HG03575 (cell line): ENCODE measurements around the gene STS.
A peak's percentile ranks its signal among the peaks of the same experiment; 100 is the strongest.

ENCODE experiments used
- ATAC-seq: cut with Tn5 transposase; IDR thresholded peaks from one replicate; pipeline ENCODE4 v1.9.1; 2021; ENCODE audit not compliant: unreplicated experiment, insufficient number of reproducible peaks, low FRiP score; ENCODE audit errors: extremely low read depth

Gene STS

GRCh38 chrX:7134981-7135380 lies 12.5 kb upstream of the STS start:
- ATAC-seq, result no peak

- ATAC-seq, result no peak
Observed at GRCh38 chrX:7139202-7140081, 8.1 kb upstream of the STS start.

GRCh38 chrX:7143076-7143475 lies 4.4 kb upstream of the STS start:
- no peak for ATAC-seq

- ATAC-seq, result no peak
Observed at GRCh38 chrX:7143941-7144525, 3.5 kb upstream of the STS start.

- ATAC-seq, result no peak
Observed at GRCh38 chrX:7145454-7145853, 2.1 kb upstream of the STS start.

GRCh38 chrX:7146020-7146702 lies 1.4 kb upstream of the STS start:
- ATAC-seq, result no peak

GRCh38 chrX:7146703-7147412 lies 654 bp upstream of the STS start:
- no peak for ATAC-seq

- peak; percentile 30 for ATAC-seq
Observed at GRCh38 chrX:7147978-7148854, 704 bp downstream of the STS start, which contains the start of gene PUDP. TSS of gene PUDP (minus strand) at chrX:7148153. CDS start at chrX:7148113, 40 bp downstream.

- no peak for ATAC-seq
Observed at GRCh38 chrX:7149411-7149810, 1.9 kb downstream of the STS start.

GRCh38 chrX:7153231-7153630 lies 5.7 kb downstream of the STS start:
- ATAC-seq, result no peak

- no peak for ATAC-seq
Observed at GRCh38 chrX:7154041-7154597, 6.6 kb downstream of the STS start.

- no peak for ATAC-seq
Observed at GRCh38 chrX:7155163-7155562, 7.7 kb downstream of the STS start.

- no peak for ATAC-seq
Observed at GRCh38 chrX:7156879-7157278, 9.4 kb downstream of the STS start.

- ATAC-seq, result no peak
Observed at GRCh38 chrX:7158468-7158990, 11.0 kb downstream of the STS start.

- ATAC-seq, result no peak
Observed at GRCh38 chrX:7159149-7159861, 11.8 kb downstream of the STS start.

GRCh38 chrX:7163146-7163677 lies 15.7 kb downstream of the STS start:
- no peak for ATAC-seq

GRCh38 chrX:7164174-7164573 lies 16.7 kb downstream of the STS start:
- ATAC-seq, result no peak
